Erythroblast (primary cell): ENCODE measurements around the gene MED10.

ENCODE experiments used
- GATA1 ChIP-seq: IDR thresholded peaks from 2 replicates; pipeline ENCODE4 v1.6.1; 2011; ENCODE audit warnings: low read depth, mild to moderate bottlenecking, control low read depth, low read length, moderate library complexity
- POLR2A ChIP-seq: IDR thresholded peaks from 2 replicates; pipeline ENCODE4 v1.6.1; 2011; ENCODE audit warnings: mild to moderate bottlenecking, low read length

DNA sequence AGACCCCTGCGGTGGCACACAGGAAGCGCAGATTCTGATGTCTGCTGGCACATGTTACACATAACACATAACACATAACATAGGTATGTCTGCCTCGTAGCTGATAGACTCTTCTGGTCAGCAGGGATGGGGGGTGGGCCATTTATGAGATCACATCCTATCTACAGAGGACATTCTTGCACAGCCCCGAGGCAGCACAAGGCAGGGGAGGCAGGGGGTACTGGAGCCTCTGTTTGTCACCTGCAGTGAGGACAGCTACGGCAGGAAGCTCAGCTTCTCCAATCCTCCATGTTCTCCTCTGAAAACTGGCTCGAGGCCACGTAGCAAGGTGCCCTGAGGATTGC lies 16.7 kb upstream of the MED10 start:
- TF ChIP-seq POLR2A (no peak), GATA1 (no peak)
